ENCODE measurements around the gene TTC23. TPM values are rescaled to one million over a fixed set of nuclear protein-coding genes. Genes with fewer than 3 reads are reported as not detected.

TTC23 gene
- total and polyA plus RNA-seq, 8 donors, result 3.8 to 75.3 (median 14.8) TPM

DNA sequence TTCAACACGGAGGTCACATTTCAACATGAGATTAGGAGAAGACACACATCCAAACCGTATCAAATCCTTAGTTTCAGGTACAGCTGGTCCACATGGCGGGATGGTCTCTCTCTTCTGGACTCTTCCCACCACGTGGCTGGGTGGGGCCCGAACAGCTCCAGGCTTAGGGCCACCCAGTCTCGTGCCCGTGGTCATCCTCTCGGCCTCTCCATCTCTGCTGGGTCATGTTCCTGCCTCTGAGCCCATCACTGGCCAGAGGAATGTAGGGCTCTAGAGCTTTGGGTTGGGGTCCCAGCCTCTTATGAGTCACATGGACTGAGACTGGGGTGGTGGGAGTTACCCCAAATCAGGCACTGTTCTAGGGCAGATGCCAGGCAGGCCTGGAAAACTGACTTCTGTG, 132.3 kb downstream of the TTC23 start:
- Histone ChIP-seq H3K27ac (peak overlapping the region in 3 of 5 donors; percentile 59 to 96 (median 87)), H3K4me3 (no peak overlapping the region), H3K9me3 (no peaks in the 10 kb centered on the region), H3K27me3 (no peaks in the 10 kb centered on the region), H3K36me3 (peaks cover 0 to 54% (median 13%) of the 10 kb centered on the region in 4 donors), H3K4me1 (peaks cover 0 to 71% (median 23%) of the 10 kb centered on the region in 4 donors)
- intact Hi-C loops (cut with DNase I; ENCODE audit: low total_unique reads), result no loop called here
- WGBS, 5 donors, result 79 to 90% (median 86%) methylated on average over 8 of the region's 8 CpGs
- DNase-seq, result no peak
- TF ChIP-seq CTCF (IDR thresholded peaks at IDR 0.05) (no peak), POLR2AphosphoS5 (IDR thresholded peaks at IDR 0.05) (peak in 1 of 3 donors; percentile 14), EP300 (IDR thresholded peaks at IDR 0.05) (no peak), POLR2A (IDR thresholded peaks at IDR 0.05) (no peak)

- Histone ChIP-seq H3K9me3 (no peaks in the 10 kb centered on the region), H3K27ac (peak overlapping the region in 3 of 5 donors; percentile 59 to 96 (median 73))
Observed at GRCh38 chr15:99115300-99116215, 133.8 kb downstream of the TTC23 start.

DNA sequence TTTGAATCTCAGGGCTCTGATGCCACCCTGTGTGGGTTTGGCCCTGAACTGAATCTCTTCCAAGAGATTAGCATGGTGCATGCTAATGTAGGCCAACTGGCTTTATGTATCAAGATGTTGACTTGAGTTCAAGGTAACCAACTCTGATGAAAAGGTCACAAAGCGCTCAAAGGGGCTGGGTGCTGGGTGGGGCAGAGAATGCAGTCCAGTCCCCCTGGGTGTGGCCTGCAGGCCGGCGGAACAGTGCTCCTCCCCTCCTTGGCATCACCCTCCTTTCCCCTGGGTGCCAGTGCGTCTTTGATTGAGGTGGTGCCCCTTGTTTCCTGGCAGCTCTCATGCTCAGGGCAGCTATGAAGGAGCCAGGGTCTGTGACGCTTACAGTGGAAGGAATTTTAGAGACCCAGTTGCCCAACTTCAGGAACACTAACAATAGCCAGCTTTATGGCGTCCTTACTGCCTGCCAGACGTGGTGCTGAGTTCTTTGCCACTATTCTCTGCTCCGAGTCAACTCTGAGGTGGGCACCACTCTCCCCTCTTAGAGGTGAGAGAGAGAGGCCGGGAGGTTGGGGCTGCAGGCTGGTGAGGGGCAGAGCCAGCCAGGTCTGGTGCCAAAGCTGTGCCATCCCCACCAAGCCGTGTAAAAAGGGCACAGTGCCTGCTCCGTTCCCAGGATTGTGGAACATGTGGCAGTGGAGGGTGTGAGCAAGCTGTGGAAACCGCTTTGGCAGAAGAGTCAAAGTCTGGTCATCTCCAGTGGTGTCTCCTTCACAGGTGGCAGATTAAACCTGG, 134.7 kb downstream of the TTC23 start:
- intact Hi-C loops (cut with DNase I; ENCODE audit: low total_unique reads), result no loop called here
- Histone ChIP-seq H3K4me3 (no peak overlapping the region), H3K36me3 (peaks cover 0 to 47% (median 9%) of the 10 kb centered on the region in 4 donors), H3K27ac (peak overlapping the region in 3 of 5 donors; percentile 59 to 96 (median 73)), H3K4me1 (peaks cover 0 to 63% (median 18%) of the 10 kb centered on the region in 4 donors), H3K27me3 (no peaks in the 10 kb centered on the region), H3K9me3 (no peaks in the 10 kb centered on the region)
- DNase-seq, result no peak
- WGBS, 5 donors, result 50 to 79% (median 66%) methylated on average over 12 of the region's 12 CpGs
- TF ChIP-seq POLR2AphosphoS5 (IDR thresholded peaks at IDR 0.05) (peak in 2 of 3 donors; percentile 4 to 43), POLR2A (IDR thresholded peaks at IDR 0.05) (no peak), EP300 (IDR thresholded peaks at IDR 0.05) (peak; percentile 49), CTCF (IDR thresholded peaks at IDR 0.05) (no peak)

More at GRCh38 chr15:99115300-99116215, 133.8 kb downstream of the TTC23 start:
- WGBS, 5 donors, result 74 to 84% (median 82%) methylated on average over 11 of the region's 11 CpGs
- intact Hi-C loops (cut with DNase I; ENCODE audit: low total_unique reads), result no loop called here
- no peak overlapping the region for H3K4me3 ChIP-seq
- peaks cover 0 to 54% (median 13%) of the 10 kb centered on the region in 4 donors for H3K36me3 ChIP-seq
- H3K4me1 ChIP-seq, result peaks cover 0 to 63% (median 20%) of the 10 kb centered on the region in 4 donors
- no peaks in the 10 kb centered on the region for H3K27me3 ChIP-seq
- DNase-seq, result no peak
- TF ChIP-seq POLR2A (IDR thresholded peaks at IDR 0.05) (no peak), EP300 (IDR thresholded peaks at IDR 0.05) (no peak), POLR2AphosphoS5 (IDR thresholded peaks at IDR 0.05) (no peak), CTCF (IDR thresholded peaks at IDR 0.05) (no peak)
